HEK293 (cell line): Measurements from ENCODE around the gene SLC12A8.

ENCODE experiments used
- TCF7L2 ChIP-seq: IDR thresholded peaks from 2 replicates; pipeline ENCODE4 v1.6.1; 2011; ENCODE audit warnings: low read depth, mild to moderate bottlenecking, inconsistent platforms, low read length, moderate library complexity, borderline replicate concordance
- YY1 ChIP-seq: fragments of 450-650 bp; formaldehyde crosslinking; IDR thresholded peaks from 2 replicates; pipeline ENCODE4 v1.5.1; 2018; ENCODE audit warnings: missing biosample characterization, missing genetic modification characterization
- ZNF175 ChIP-seq: fragments of 450-650 bp; formaldehyde crosslinking; IDR thresholded peaks from 2 replicates; pipeline ENCODE4 v1.5.1; 2016; ENCODE audit warnings: missing biosample characterization, missing genetic modification characterization
- ZNF211 ChIP-seq: fragments of 450-650 bp; formaldehyde crosslinking; IDR thresholded peaks from 2 replicates; pipeline ENCODE4 v1.5.1; 2016; ENCODE audit warnings: low read depth, missing biosample characterization, missing genetic modification characterization
- TF ChIP-seq, protein P1 (sequence below): fragments of 450-650 bp; formaldehyde crosslinking; IDR thresholded peaks from 2 replicates; pipeline ENCODE4 v1.5.1; 2016; ENCODE audit warnings: missing biosample characterization, missing genetic modification characterization
- TF ChIP-seq, protein P2 (sequence below): fragments of 450-650 bp; formaldehyde crosslinking; IDR thresholded peaks from 2 replicates; pipeline ENCODE4 v1.5.1; 2016; ENCODE audit warnings: missing biosample characterization, missing genetic modification characterization, low read depth
- TF ChIP-seq, protein P3 (sequence below): fragments of 450-650 bp; formaldehyde crosslinking; IDR thresholded peaks from 2 replicates; pipeline ENCODE4 v1.5.1; 2017; ENCODE audit warnings: missing biosample characterization, missing genetic modification characterization
- TF ChIP-seq, protein P4 (sequence below): fragments of 450-650 bp; formaldehyde crosslinking; IDR thresholded peaks from 2 replicates; pipeline ENCODE4 v1.5.1; 2016; ENCODE audit warnings: missing biosample characterization, missing genetic modification characterization

DNA sequence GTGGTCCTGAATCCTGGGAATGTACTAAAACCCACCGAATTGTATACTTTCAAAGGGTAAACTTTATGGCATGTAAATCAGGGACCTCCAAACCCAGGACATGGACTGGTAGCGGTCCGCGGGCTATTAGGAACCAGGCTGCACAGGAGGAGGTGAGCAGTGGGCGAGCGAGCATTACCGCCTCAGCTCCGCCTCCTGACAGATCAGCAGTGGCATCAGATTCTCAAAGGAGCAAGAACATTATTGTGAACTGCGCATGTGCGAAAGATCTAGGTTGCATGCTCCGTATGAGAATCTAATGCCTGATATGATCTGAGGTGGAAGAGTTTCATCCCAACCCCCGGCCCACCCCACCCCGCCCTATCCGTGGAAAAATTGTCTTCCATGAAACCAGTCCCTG is 178.9 kb downstream of the SLC12A8 start:
- TF ChIP-seq, protein P1, sequence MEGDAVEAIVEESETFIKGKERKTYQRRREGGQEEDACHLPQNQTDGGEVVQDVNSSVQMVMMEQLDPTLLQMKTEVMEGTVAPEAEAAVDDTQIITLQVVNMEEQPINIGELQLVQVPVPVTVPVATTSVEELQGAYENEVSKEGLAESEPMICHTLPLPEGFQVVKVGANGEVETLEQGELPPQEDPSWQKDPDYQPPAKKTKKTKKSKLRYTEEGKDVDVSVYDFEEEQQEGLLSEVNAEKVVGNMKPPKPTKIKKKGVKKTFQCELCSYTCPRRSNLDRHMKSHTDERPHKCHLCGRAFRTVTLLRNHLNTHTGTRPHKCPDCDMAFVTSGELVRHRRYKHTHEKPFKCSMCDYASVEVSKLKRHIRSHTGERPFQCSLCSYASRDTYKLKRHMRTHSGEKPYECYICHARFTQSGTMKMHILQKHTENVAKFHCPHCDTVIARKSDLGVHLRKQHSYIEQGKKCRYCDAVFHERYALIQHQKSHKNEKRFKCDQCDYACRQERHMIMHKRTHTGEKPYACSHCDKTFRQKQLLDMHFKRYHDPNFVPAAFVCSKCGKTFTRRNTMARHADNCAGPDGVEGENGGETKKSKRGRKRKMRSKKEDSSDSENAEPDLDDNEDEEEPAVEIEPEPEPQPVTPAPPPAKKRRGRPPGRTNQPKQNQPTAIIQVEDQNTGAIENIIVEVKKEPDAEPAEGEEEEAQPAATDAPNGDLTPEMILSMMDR (tag by site-specific recombination): no peak
- no peak for TF ChIP-seq TCF7L2
- TF ChIP-seq, protein P2, sequence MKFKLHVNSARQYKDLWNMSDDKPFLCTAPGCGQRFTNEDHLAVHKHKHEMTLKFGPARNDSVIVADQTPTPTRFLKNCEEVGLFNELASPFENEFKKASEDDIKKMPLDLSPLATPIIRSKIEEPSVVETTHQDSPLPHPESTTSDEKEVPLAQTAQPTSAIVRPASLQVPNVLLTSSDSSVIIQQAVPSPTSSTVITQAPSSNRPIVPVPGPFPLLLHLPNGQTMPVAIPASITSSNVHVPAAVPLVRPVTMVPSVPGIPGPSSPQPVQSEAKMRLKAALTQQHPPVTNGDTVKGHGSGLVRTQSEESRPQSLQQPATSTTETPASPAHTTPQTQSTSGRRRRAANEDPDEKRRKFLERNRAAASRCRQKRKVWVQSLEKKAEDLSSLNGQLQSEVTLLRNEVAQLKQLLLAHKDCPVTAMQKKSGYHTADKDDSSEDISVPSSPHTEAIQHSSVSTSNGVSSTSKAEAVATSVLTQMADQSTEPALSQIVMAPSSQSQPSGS (tag by site-specific recombination): no peak
- TF ChIP-seq YY1 (tag by site-specific recombination): no peak
- no peak for TF ChIP-seq ZNF175 (tag by site-specific recombination)
- TF ChIP-seq, protein P3, sequence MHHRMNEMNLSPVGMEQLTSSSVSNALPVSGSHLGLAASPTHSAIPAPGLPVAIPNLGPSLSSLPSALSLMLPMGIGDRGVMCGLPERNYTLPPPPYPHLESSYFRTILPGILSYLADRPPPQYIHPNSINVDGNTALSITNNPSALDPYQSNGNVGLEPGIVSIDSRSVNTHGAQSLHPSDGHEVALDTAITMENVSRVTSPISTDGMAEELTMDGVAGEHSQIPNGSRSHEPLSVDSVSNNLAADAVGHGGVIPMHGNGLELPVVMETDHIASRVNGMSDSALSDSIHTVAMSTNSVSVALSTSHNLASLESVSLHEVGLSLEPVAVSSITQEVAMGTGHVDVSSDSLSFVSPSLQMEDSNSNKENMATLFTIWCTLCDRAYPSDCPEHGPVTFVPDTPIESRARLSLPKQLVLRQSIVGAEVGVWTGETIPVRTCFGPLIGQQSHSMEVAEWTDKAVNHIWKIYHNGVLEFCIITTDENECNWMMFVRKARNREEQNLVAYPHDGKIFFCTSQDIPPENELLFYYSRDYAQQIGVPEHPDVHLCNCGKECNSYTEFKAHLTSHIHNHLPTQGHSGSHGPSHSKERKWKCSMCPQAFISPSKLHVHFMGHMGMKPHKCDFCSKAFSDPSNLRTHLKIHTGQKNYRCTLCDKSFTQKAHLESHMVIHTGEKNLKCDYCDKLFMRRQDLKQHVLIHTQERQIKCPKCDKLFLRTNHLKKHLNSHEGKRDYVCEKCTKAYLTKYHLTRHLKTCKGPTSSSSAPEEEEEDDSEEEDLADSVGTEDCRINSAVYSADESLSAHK (tag by site-specific recombination): no peak
- no peak for TF ChIP-seq ZNF211 (tag by site-specific recombination)
- TF ChIP-seq, protein P4, sequence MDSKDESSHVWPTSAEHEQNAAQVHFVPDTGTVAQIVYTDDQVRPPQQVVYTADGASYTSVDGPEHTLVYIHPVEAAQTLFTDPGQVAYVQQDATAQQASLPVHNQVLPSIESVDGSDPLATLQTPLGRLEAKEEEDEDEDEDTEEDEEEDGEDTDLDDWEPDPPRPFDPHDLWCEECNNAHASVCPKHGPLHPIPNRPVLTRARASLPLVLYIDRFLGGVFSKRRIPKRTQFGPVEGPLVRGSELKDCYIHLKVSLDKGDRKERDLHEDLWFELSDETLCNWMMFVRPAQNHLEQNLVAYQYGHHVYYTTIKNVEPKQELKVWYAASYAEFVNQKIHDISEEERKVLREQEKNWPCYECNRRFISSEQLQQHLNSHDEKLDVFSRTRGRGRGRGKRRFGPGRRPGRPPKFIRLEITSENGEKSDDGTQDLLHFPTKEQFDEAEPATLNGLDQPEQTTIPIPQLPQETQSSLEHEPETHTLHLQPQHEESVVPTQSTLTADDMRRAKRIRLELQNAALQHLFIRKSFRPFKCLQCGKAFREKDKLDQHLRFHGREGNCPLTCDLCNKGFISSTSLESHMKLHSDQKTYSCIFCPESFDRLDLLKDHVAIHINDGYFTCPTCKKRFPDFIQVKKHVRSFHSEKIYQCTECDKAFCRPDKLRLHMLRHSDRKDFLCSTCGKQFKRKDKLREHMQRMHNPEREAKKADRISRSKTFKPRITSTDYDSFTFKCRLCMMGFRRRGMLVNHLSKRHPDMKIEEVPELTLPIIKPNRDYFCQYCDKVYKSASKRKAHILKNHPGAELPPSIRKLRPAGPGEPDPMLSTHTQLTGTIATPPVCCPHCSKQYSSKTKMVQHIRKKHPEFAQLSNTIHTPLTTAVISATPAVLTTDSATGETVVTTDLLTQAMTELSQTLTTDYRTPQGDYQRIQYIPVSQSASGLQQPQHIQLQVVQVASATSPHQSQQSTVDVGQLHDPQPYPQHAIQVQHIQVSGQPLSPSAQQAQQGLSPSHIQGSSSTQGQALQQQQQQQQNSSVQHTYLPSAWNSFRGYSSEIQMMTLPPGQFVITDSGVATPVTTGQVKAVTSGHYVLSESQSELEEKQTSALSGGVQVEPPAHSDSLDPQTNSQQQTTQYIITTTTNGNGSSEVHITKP (tag by site-specific recombination): no peak
